ENCODE results near the gene PLCL1. TPM values are rescaled to one million over a fixed set of nuclear protein-coding genes. Genes with fewer than 3 reads are reported as not detected.

Gene PLCL1
- total RNA-seq, 1 experiment from 2014 or later = 0.07 TPM

GRCh38 chr2:198096965-198097364 is 292.6 kb downstream of the PLCL1 start:
- ATAC-seq (no peak), DNase-seq (ENCODE audit: low spot score) (no peak)
- H3K36me3 Mint-ChIP-seq = no peaks in the 10 kb centered on the region
- CTCF ChIA-PET = no interaction called here
- H3K27ac Mint-ChIP-seq = no peak overlapping the region
- TF ChIP-seq ZNF138 (CRISPR knock-in tag; conservative IDR thresholded peaks at IDR 0.05) (no peak), RORB (CRISPR knock-in tag; IDR thresholded peaks at IDR 0.05) (no peak), IRF1 (CRISPR knock-in tag; IDR thresholded peaks at IDR 0.05) (no peak), NR1H2 (CRISPR knock-in tag; IDR thresholded peaks at IDR 0.05) (no peak), ZBTB21 (CRISPR knock-in tag; IDR thresholded peaks at IDR 0.05; ENCODE audit: borderline replicate concordance) (no peak)
- TF ChIP-seq, protein P1, sequence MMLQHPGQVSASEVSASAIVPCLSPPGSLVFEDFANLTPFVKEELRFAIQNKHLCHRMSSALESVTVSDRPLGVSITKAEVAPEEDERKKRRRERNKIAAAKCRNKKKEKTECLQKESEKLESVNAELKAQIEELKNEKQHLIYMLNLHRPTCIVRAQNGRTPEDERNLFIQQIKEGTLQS (CRISPR knock-in tag; conservative IDR thresholded peaks at IDR 0.05) = no peak
- H3K4me1 Mint-ChIP-seq = peaks cover 5% of the 10 kb centered on the region
- no peaks in the 10 kb centered on the region for H3K9me3 Mint-ChIP-seq
- H3K4me3 Mint-ChIP-seq = no peak overlapping the region
- POLR2A ChIA-PET = no interaction called here
- H3K27me3 Mint-ChIP-seq (ENCODE audit: low read depth) = no peaks in the 10 kb centered on the region

GRCh38 chr2:198097630-198098029 is 293.2 kb downstream of the PLCL1 start:
- H3K27ac Mint-ChIP-seq = no peak overlapping the region
- ATAC-seq (no peak), DNase-seq (ENCODE audit: low spot score) (no peak)
- POLR2A ChIA-PET = no interaction called here
- H3K36me3 Mint-ChIP-seq = no peaks in the 10 kb centered on the region
- H3K4me1 Mint-ChIP-seq = peaks cover 5% of the 10 kb centered on the region
- TF ChIP-seq GABPB1 (CRISPR knock-in tag; IDR thresholded peaks at IDR 0.05) = no peak
- TF ChIP-seq MYBL2 (CRISPR knock-in tag; IDR thresholded peaks at IDR 0.05) = no peak
- TF ChIP-seq ZNF396 (CRISPR knock-in tag; IDR thresholded peaks at IDR 0.05; ENCODE audit: borderline replicate concordance) = no peak
- TF ChIP-seq ZNF423 (CRISPR knock-in tag; IDR thresholded peaks at IDR 0.05) = no peak
- TF ChIP-seq, protein P2, sequence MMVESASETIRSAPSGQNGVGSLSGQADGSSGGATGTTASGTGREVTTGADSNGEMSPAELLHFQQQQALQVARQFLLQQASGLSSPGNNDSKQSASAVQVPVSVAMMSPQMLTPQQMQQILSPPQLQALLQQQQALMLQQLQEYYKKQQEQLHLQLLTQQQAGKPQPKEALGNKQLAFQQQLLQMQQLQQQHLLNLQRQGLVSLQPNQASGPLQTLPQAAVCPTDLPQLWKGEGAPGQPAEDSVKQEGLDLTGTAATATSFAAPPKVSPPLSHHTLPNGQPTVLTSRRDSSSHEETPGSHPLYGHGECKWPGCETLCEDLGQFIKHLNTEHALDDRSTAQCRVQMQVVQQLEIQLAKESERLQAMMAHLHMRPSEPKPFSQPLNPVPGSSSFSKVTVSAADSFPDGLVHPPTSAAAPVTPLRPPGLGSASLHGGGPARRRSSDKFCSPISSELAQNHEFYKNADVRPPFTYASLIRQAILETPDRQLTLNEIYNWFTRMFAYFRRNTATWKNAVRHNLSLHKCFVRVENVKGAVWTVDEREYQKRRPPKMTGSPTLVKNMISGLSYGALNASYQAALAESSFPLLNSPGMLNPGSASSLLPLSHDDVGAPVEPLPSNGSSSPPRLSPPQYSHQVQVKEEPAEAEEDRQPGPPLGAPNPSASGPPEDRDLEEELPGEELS (CRISPR knock-in tag; IDR thresholded peaks at IDR 0.05) = no peak
- no peak for TF ChIP-seq KAT7 (CRISPR knock-in tag; IDR thresholded peaks at IDR 0.05; ENCODE audit: borderline replicate concordance)
- TF ChIP-seq USF1 (CRISPR knock-in tag; IDR thresholded peaks at IDR 0.05) = no peak
- TF ChIP-seq ARID4B (CRISPR knock-in tag; IDR thresholded peaks at IDR 0.05; ENCODE audit: borderline replicate concordance) = no peak
- no peak overlapping the region for H3K4me3 Mint-ChIP-seq
- no peaks in the 10 kb centered on the region for H3K27me3 Mint-ChIP-seq (ENCODE audit: low read depth)
- H3K9me3 Mint-ChIP-seq = no peaks in the 10 kb centered on the region
- CTCF ChIA-PET = no interaction called here

DNA sequence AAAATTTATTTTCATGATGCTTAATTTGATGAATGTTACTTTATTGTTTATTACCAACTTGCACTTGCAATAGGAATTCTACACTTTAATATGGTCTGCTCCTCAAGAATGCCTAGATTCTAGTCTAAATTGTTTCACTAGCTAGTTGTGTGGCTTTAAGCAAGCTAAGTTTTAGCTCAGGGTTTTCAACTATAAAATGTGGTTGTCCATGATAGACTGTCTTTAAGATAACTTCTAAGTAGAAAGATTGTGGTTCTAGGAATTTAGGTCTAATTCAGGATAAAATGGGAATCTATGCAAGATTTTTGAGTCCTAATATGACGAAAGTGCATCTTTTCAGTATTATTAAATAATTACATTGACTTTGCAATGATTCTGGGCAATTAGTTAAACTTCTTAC is 294.0 kb downstream of the PLCL1 start:
- no peaks in the 10 kb centered on the region for H3K36me3 Mint-ChIP-seq
- ChIA-PET CTCF (interaction anchor here (0.6 to 1.6 kb wide), 3 partner anchors 37 to 929 kb away, joined by 3 to 4 read pairs (median 3); no protein-coding TSS in a partner anchor), POLR2A (no interaction called here)
- TF ChIP-seq, protein P1 (CRISPR knock-in tag; conservative IDR thresholded peaks at IDR 0.05) = no peak
- TF ChIP-seq, protein P3, sequence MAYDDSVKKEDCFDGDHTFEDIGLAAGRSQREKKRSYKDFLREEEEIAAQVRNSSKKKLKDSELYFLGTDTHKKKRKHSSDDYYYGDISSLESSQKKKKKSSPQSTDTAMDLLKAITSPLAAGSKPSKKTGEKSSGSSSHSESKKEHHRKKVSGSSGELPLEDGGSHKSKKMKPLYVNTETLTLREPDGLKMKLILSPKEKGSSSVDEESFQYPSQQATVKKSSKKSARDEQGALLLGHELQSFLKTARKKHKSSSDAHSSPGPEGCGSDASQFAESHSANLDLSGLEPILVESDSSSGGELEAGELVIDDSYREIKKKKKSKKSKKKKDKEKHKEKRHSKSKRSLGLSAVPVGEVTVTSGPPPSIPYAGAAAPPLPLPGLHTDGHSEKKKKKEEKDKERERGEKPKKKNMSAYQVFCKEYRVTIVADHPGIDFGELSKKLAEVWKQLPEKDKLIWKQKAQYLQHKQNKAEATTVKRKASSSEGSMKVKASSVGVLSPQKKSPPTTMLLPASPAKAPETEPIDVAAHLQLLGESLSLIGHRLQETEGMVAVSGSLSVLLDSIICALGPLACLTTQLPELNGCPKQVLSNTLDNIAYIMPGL (CRISPR knock-in tag; IDR thresholded peaks at IDR 0.05) = no peak
- TF ChIP-seq PRDM15 (CRISPR knock-in tag; IDR thresholded peaks at IDR 0.05) = no peak
- ATAC-seq (no peak), DNase-seq (ENCODE audit: low spot score) (no peak)
- no peaks in the 10 kb centered on the region for H3K27me3 Mint-ChIP-seq (ENCODE audit: low read depth)
- no peak overlapping the region for H3K27ac Mint-ChIP-seq
- H3K9me3 Mint-ChIP-seq = no peaks in the 10 kb centered on the region
- no peak overlapping the region for H3K4me3 Mint-ChIP-seq
- H3K4me1 Mint-ChIP-seq = peaks cover 5% of the 10 kb centered on the region

Data from WTC11 (cell line).